ENCODE measurements around the gene PAPOLG. TPM values are rescaled to one million over a fixed set of nuclear protein-coding genes. Genes with fewer than 3 reads are reported as not detected.

The PAPOLG gene
- total and polyA plus RNA-seq, 9 of the 15 experiments (the other 6 are each of a cell fraction or from before 2014, with no cell fraction given): 3.9 to 16.3 (median 10.0) TPM

DNA sequence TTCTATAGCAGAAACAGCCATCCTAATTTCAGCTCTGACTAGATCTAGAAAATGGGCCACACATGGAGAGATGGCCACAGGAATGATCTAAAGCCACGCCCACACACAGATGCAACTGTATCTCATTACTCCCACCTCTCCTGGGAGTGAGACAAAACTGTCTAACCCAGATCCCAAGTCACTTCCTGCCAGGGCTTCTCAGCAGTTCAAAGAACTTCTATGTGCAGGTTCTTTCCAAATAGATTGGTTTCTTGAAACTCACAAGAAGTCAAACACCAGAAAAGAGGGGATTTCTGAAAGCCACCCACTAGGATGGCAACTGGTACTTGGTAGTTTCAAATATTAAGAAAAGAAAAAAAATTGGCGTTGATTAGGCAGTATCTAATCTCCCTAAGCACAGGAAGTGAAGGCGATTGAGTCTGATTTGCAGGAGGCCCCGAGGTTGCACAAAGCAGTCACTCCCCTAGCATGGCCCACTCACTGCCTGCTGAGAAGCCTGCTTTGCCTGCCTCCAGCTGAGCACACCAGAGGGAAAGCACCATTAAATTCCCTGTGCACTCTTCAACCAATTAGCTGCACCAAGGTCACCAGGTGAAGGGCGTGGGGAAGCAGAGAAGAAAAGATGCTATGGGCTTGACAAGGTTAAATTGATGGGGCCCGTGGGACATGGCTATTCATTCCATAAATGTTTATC is 51.1 kb downstream of the PAPOLG start (continued):
- TF ChIP-seq TBP (optimal IDR thresholded peaks at IDR 0.05; ENCODE audit: low read depth, low read length) (peak; percentile 20), HMG20A (CRISPR knock-in tag; conservative IDR thresholded peaks at IDR 0.05) (no peak), HDAC6 (IDR thresholded peaks at IDR 0.05; ENCODE audit: low read depth, low read length) (no peak), NFATC3 (IDR thresholded peaks at IDR 0.05) (no peak), SUPT5H (IDR thresholded peaks at IDR 0.05) (no peak), SIN3A (IDR thresholded peaks at IDR 0.05; ENCODE audit: borderline replicate concordance in 2 of 2, control insufficient read depth in 1 of 2, low read depth in 2 of 2, low read length in 2 of 2) (peak in 1 of 2 experiments; percentile 25; a peak in 1 of 4 replicates), ZNF232 (CRISPR knock-in tag; IDR thresholded peaks at IDR 0.05) (no peak), HOMEZ (CRISPR knock-in tag; IDR thresholded peaks at IDR 0.05) (no peak), TAF15 (IDR thresholded peaks at IDR 0.05; ENCODE audit: low read depth, low read length) (no peak), NR1H2 (CRISPR knock-in tag; IDR thresholded peaks at IDR 0.05) (no peak), EGR1 (conservative IDR thresholded peaks at IDR 0.05) (peak; percentile 86), SAP30 (IDR thresholded peaks at IDR 0.05; ENCODE audit: borderline replicate concordance, insufficient read depth, low read depth, low read length, poor library complexity, severe bottlenecking) (no peak), ZNF717 (CRISPR knock-in tag; IDR thresholded peaks at IDR 0.05) (no peak), ZNF165 (CRISPR knock-in tag; IDR thresholded peaks at IDR 0.05; ENCODE audit: borderline replicate concordance) (no peak), ZNF512 (tag; IDR thresholded peaks at IDR 0.05) (no peak), HDAC2 (IDR thresholded peaks at IDR 0.05) (0 out of 2 replicates have a peak, but pooled peaks have one; percentile 38), CREM (IDR thresholded peaks at IDR 0.05; ENCODE audit: low read depth) (peak; percentile 17; the same call in 1 of the 2 replicates), NR4A1 (CRISPR knock-in tag; IDR thresholded peaks at IDR 0.05) (no peak), NR4A1 (tag; IDR thresholded peaks at IDR 0.05) (no peak), DPF2 (IDR thresholded peaks at IDR 0.05) (peak; percentile 86), BCL6 (CRISPR knock-in tag; IDR thresholded peaks at IDR 0.05) (no peak)
- TF ChIP-seq, protein P1, sequence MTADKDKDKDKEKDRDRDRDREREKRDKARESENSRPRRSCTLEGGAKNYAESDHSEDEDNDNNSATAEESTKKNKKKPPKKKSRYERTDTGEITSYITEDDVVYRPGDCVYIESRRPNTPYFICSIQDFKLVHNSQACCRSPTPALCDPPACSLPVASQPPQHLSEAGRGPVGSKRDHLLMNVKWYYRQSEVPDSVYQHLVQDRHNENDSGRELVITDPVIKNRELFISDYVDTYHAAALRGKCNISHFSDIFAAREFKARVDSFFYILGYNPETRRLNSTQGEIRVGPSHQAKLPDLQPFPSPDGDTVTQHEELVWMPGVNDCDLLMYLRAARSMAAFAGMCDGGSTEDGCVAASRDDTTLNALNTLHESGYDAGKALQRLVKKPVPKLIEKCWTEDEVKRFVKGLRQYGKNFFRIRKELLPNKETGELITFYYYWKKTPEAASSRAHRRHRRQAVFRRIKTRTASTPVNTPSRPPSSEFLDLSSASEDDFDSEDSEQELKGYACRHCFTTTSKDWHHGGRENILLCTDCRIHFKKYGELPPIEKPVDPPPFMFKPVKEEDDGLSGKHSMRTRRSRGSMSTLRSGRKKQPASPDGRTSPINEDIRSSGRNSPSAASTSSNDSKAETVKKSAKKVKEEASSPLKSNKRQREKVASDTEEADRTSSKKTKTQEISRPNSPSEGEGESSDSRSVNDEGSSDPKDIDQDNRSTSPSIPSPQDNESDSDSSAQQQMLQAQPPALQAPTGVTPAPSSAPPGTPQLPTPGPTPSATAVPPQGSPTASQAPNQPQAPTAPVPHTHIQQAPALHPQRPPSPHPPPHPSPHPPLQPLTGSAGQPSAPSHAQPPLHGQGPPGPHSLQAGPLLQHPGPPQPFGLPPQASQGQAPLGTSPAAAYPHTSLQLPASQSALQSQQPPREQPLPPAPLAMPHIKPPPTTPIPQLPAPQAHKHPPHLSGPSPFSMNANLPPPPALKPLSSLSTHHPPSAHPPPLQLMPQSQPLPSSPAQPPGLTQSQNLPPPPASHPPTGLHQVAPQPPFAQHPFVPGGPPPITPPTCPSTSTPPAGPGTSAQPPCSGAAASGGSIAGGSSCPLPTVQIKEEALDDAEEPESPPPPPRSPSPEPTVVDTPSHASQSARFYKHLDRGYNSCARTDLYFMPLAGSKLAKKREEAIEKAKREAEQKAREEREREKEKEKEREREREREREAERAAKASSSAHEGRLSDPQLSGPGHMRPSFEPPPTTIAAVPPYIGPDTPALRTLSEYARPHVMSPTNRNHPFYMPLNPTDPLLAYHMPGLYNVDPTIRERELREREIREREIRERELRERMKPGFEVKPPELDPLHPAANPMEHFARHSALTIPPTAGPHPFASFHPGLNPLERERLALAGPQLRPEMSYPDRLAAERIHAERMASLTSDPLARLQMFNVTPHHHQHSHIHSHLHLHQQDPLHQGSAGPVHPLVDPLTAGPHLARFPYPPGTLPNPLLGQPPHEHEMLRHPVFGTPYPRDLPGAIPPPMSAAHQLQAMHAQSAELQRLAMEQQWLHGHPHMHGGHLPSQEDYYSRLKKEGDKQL (CRISPR knock-in tag; IDR thresholded peaks at IDR 0.05; ENCODE audit: borderline replicate concordance): no peak
